Thymus (tissue), 2 donors: Measurements from ENCODE around the gene FAM43A. TPM values are rescaled to one million over a fixed set of nuclear protein-coding genes. Genes with fewer than 3 reads are reported as not detected.

Experiments used
- polyA plus RNA-seq: library from polyadenylated mRNA; stranded (reverse); fragments of 200-250 nt; gene quantifications from one replicate; pipeline ENCODE4 v1.2.3, GENCODE V29; 2013
- total RNA-seq: library from RNA; stranded (reverse); fragments of 120-200 nt; gene quantifications from one replicate; pipeline ENCODE4 v1.2.4, GENCODE V29; 2013
- donor health status: healthy.

Gene FAM43A
- total and polyA plus RNA-seq, 2 donors: 3.7 to 6.2 TPM

Other genes with a start within 250 kb of the FAM43A start
- gene ATP13A3, start 198.9 kb upstream of the FAM43A start, total RNA-seq: 40.1 TPM
- 18.9 TPM for gene ATP13A3, start 198.9 kb upstream of the FAM43A start, polyA plus RNA-seq
- 2.4 TPM for gene TMEM44, start 52.5 kb upstream of the FAM43A start, total RNA-seq
- 7.1 TPM for gene TMEM44, start 52.5 kb upstream of the FAM43A start, polyA plus RNA-seq
- gene LSG1, start 13.7 kb upstream of the FAM43A start, total RNA-seq: 29.5 TPM
- 21.7 TPM for gene LSG1, start 13.7 kb upstream of the FAM43A start, polyA plus RNA-seq